Measurements from ENCODE around the gene RNF149. TPM values are rescaled to one million over a fixed set of nuclear protein-coding genes. Genes with fewer than 3 reads are reported as not detected.

RNF149 gene
- total and polyA plus RNA-seq, 2 experiments from 2014 or later: 38.8 to 47.6 TPM

DNA sequence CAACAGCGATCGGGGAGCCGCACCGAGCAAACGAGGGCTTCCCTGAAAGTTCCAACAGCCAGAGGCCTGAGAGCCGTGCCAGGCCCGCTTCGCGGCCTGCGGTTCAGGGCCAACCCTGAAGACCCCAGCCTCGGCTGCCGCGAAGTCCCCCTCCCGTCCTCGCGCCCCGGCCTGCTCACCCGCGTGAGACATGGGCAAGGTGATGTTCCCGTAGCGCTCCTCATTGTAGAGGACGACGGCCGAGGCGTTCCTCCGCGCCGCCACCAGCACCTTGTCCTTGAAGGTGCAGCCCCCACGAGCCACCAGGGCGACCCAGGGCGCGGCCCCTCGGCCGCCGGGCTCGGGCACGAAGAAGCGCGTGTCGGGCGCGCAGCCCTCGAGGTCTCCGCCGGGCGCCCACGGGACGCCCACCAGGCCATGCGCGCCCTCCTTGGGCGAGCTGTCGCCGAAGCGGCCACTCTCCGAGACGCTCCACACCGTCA lies 510 bp downstream of the RNF149 start (continued):
- TF ChIP-seq CTCF (conservative IDR thresholded peaks at IDR 0.05; ENCODE audit: low read depth in 2 of 2) (no peak), NANOG (IDR thresholded peaks at IDR 0.05; ENCODE audit: borderline replicate concordance) (no peak), ZNF114 (CRISPR knock-in tag; IDR thresholded peaks at IDR 0.05) (no peak)
- TF ChIP-seq, protein P1, sequence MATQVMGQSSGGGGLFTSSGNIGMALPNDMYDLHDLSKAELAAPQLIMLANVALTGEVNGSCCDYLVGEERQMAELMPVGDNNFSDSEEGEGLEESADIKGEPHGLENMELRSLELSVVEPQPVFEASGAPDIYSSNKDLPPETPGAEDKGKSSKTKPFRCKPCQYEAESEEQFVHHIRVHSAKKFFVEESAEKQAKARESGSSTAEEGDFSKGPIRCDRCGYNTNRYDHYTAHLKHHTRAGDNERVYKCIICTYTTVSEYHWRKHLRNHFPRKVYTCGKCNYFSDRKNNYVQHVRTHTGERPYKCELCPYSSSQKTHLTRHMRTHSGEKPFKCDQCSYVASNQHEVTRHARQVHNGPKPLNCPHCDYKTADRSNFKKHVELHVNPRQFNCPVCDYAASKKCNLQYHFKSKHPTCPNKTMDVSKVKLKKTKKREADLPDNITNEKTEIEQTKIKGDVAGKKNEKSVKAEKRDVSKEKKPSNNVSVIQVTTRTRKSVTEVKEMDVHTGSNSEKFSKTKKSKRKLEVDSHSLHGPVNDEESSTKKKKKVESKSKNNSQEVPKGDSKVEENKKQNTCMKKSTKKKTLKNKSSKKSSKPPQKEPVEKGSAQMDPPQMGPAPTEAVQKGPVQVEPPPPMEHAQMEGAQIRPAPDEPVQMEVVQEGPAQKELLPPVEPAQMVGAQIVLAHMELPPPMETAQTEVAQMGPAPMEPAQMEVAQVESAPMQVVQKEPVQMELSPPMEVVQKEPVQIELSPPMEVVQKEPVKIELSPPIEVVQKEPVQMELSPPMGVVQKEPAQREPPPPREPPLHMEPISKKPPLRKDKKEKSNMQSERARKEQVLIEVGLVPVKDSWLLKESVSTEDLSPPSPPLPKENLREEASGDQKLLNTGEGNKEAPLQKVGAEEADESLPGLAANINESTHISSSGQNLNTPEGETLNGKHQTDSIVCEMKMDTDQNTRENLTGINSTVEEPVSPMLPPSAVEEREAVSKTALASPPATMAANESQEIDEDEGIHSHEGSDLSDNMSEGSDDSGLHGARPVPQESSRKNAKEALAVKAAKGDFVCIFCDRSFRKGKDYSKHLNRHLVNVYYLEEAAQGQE (IDR thresholded peaks at IDR 0.05; ENCODE audit: unreplicated experiment): no peak

DNA sequence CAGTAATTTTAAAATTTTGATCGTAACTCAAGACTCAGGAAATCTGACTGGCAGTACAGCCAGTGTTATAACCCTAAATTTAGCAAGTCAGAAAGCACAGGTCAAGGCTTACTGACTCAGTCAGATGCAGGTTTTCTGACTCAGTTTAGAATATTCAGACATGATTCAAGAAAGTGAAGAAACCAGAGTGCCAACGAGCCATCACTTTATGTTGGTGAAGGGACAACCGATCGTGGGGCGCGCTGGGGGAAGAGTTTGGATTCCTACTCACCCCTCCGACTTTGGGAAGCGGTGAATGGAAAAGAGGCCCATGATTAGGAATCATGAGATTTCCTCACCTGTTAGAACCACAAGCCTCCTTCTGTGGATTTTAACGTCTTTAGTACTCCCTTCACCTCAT lies 998 bp downstream of the RNF149 start:
- Histone ChIP-seq H3K79me2 (replicated peaks; ENCODE audit: insufficient read depth) (peaks cover 58% of the 10 kb centered on the region), H3K27me3 (ENCODE audit: insufficient read depth) (peaks cover 11% of the 10 kb centered on the region), H4K20me1 (replicated peaks; ENCODE audit: insufficient read depth) (peaks cover 39% of the 10 kb centered on the region), H2AFZ (peak overlapping the region; percentile 88; the same call in 1 of the 2 replicates), H3K4me1 (ENCODE audit: insufficient read depth) (peaks cover 13% of the 10 kb centered on the region), H3K4me2 (peak overlapping the region; percentile 98), H3K36me3 (ENCODE audit: insufficient read depth) (no peaks in the 10 kb centered on the region), H3K9me2 (ENCODE audit: insufficient read depth) (no peaks in the 10 kb centered on the region), H3K27ac (ENCODE audit: low read depth) (no peak overlapping the region), H3K4me3 (peak overlapping the region; percentile 92), H3F3A (replicated peaks; ENCODE audit: low read depth) (peaks cover 4% of the 10 kb centered on the region; the same call in 1 of the 2 replicates)
- H3K36me3 Mint-ChIP-seq (ENCODE audit: low read depth): peaks cover 5% of the 10 kb centered on the region
- H3K27me3 Mint-ChIP-seq (ENCODE audit: insufficient read depth, low read depth, poor library complexity): peaks cover 5% of the 10 kb centered on the region
- H3K27ac Mint-ChIP-seq: no peak overlapping the region
- H3K4me3 Mint-ChIP-seq: peak overlapping the region; percentile 90
- DNase-seq (ENCODE audit: low spot score) (no peak), ATAC-seq (no peak)
- H3K9me3 Mint-ChIP-seq: no peaks in the 10 kb centered on the region
- peaks cover 30% of the 10 kb centered on the region for H3K4me1 Mint-ChIP-seq
- TF ChIP-seq, protein P1 (IDR thresholded peaks at IDR 0.05; ENCODE audit: unreplicated experiment): no peak
- TF ChIP-seq EZH2 (IDR thresholded peaks at IDR 0.05; ENCODE audit: low read depth, unreplicated experiment): no peak
- TF ChIP-seq ZNF462 (CRISPR knock-in tag; IDR thresholded peaks at IDR 0.05): no peak
- TF ChIP-seq POLR2AphosphoS5 (IDR thresholded peaks at IDR 0.05; ENCODE audit: low read depth): no peak
- no peak for TF ChIP-seq NANOG (IDR thresholded peaks at IDR 0.05; ENCODE audit: borderline replicate concordance)
- no peak for TF ChIP-seq ETS1 (IDR thresholded peaks at IDR 0.05)
